Neural cell (in vitro differentiated cells): Measurements from ENCODE around the gene TAF1B.

Source experiments
- EP300 ChIP-seq: fragments of 450-650 bp; conservative IDR thresholded peaks from 2 replicates; pipeline ENCODE4 v1.6.1; 2014; ENCODE audit warnings: antibody characterized with exemption, mild to moderate bottlenecking, moderate library complexity; ENCODE audit not compliant: poor library complexity, severe bottlenecking
- EZH2 ChIP-seq: fragments of 200-600, 300-800 bp; shearing (Covaris generic), sonication (generic); IDR thresholded peaks from 2 replicates; pipeline ENCODE4 v1.6.1; 2014; ENCODE audit warnings: antibody characterized with exemption, low read length, borderline replicate concordance, mild to moderate bottlenecking; ENCODE audit not compliant: insufficient read depth, poor library complexity, severe bottlenecking
- MXI1 ChIP-seq: fragments of 450-650 bp; conservative IDR thresholded peaks from 2 replicates; pipeline ENCODE4 v1.6.1; 2014; ENCODE audit warnings: antibody characterized with exemption, mild to moderate bottlenecking; ENCODE audit not compliant: poor library complexity, severe bottlenecking
- POLR2AphosphoS5 ChIP-seq: IDR thresholded peaks from 2 replicates; pipeline ENCODE4 v1.6.1; 2012
- RAD21 ChIP-seq: fragments of 450-650 bp; conservative IDR thresholded peaks from 2 replicates; pipeline ENCODE4 v1.6.1; 2014; ENCODE audit warnings: antibody characterized with exemption, mild to moderate bottlenecking, moderate library complexity
- SMC3 ChIP-seq: fragments of 450-650 bp; conservative IDR thresholded peaks from 2 replicates; pipeline ENCODE4 v1.6.1; 2014; ENCODE audit warnings: antibody characterized with exemption, mild to moderate bottlenecking, moderate library complexity; ENCODE audit not compliant: poor library complexity
- TAF1 ChIP-seq: IDR thresholded peaks from 2 replicates; pipeline ENCODE4 v1.6.1; 2012; ENCODE audit warnings: low read depth
- TF ChIP-seq, protein P1 (sequence below): fragments of 450-650 bp; IDR thresholded peaks from 2 replicates; pipeline ENCODE4 v1.5.1; 2014; ENCODE audit warnings: antibody characterized with exemption, mild to moderate bottlenecking, moderate library complexity; ENCODE audit not compliant: poor library complexity, severe bottlenecking
- TF ChIP-seq, protein P2 (sequence below): IDR thresholded peaks from 2 replicates; pipeline ENCODE4 v1.6.1; 2012; ENCODE audit warnings: borderline replicate concordance

DNA sequence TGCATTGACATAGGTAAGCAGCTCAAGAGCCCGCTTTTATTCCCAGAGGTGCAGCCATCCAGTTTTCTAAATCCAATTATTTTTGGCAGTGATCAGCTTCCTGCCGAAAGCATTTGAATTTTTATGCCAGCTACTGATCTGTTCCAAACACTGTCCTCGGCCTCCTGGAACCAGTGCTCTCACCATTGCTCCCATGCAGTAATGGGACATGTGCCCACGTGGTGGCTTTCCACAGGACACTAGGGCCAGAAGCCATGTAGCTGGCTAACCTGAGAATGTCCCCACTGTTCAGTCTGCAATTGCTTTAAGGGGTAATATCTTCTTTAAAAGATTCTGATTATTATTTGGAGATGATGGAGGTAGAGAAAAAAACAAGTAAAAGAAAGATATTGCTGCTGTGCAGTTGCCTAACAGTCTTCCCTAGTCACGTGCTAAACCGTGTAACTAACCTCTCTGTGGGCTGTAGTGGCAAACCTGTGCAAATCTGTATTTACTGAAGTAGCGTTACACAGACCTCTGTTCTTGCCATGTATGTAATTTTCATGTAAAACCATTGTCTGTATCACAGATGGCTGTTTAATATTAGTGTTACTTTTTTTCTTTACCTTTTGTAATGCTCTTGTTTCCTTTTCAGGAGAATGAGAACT, 121.2 kb downstream of the TAF1B start:
- TF ChIP-seq TAF1 (no peak), RAD21 (no peak), MXI1 (no peak), EP300 (no peak), POLR2AphosphoS5 (no peak), EZH2 (no peak), SMC3 (no peak)
- TF ChIP-seq, protein P1, sequence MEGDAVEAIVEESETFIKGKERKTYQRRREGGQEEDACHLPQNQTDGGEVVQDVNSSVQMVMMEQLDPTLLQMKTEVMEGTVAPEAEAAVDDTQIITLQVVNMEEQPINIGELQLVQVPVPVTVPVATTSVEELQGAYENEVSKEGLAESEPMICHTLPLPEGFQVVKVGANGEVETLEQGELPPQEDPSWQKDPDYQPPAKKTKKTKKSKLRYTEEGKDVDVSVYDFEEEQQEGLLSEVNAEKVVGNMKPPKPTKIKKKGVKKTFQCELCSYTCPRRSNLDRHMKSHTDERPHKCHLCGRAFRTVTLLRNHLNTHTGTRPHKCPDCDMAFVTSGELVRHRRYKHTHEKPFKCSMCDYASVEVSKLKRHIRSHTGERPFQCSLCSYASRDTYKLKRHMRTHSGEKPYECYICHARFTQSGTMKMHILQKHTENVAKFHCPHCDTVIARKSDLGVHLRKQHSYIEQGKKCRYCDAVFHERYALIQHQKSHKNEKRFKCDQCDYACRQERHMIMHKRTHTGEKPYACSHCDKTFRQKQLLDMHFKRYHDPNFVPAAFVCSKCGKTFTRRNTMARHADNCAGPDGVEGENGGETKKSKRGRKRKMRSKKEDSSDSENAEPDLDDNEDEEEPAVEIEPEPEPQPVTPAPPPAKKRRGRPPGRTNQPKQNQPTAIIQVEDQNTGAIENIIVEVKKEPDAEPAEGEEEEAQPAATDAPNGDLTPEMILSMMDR = no peak
- TF ChIP-seq, protein P2, sequence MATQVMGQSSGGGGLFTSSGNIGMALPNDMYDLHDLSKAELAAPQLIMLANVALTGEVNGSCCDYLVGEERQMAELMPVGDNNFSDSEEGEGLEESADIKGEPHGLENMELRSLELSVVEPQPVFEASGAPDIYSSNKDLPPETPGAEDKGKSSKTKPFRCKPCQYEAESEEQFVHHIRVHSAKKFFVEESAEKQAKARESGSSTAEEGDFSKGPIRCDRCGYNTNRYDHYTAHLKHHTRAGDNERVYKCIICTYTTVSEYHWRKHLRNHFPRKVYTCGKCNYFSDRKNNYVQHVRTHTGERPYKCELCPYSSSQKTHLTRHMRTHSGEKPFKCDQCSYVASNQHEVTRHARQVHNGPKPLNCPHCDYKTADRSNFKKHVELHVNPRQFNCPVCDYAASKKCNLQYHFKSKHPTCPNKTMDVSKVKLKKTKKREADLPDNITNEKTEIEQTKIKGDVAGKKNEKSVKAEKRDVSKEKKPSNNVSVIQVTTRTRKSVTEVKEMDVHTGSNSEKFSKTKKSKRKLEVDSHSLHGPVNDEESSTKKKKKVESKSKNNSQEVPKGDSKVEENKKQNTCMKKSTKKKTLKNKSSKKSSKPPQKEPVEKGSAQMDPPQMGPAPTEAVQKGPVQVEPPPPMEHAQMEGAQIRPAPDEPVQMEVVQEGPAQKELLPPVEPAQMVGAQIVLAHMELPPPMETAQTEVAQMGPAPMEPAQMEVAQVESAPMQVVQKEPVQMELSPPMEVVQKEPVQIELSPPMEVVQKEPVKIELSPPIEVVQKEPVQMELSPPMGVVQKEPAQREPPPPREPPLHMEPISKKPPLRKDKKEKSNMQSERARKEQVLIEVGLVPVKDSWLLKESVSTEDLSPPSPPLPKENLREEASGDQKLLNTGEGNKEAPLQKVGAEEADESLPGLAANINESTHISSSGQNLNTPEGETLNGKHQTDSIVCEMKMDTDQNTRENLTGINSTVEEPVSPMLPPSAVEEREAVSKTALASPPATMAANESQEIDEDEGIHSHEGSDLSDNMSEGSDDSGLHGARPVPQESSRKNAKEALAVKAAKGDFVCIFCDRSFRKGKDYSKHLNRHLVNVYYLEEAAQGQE = no peak
